BJ (cell line): ENCODE measurements around the gene DNAJC18. TPM values are rescaled to one million over a fixed set of nuclear protein-coding genes. Genes with fewer than 3 reads are reported as not detected.

Source experiments
- CTCF ChIA-PET: fragments of 350-600 bp; formaldehyde crosslinking; extraction: SDS; loops from one replicate; lab custom pipeline; 2021; ENCODE audit warnings: antibody characterized with exemption, inconsistent platforms; lab: Yijun Ruan, JAX
- POLR2A ChIA-PET: fragments of 300-600 bp; sonication (Branson Sonifier 250); formaldehyde crosslinking; extraction: SDS; loops from one replicate; lab custom pipeline; 2021; ENCODE audit warnings: antibody characterized with exemption; lab: Charles Lee
- DNase-seq: peaks from one replicate; pipeline ENCODE4 v3.0.0-alpha.2; 2011; ENCODE audit warnings: low read depth
- H3K27me3 ChIP-seq: 2 replicates; pipeline ENCODE4 v1.6.0; 2011; ENCODE audit warnings: low read length; ENCODE audit not compliant: control insufficient read depth, insufficient read depth
- H3K36me3 ChIP-seq: 2 replicates; pipeline ENCODE4 v1.5.1; 2011; ENCODE audit warnings: low read length; ENCODE audit not compliant: control insufficient read depth, insufficient read depth
- H3K4me3 ChIP-seq: 2 replicates; pipeline ENCODE4 v1.5.1; 2011; ENCODE audit warnings: low read depth, mild to moderate bottlenecking, control low read depth, low read length
- polyA plus RNA-seq: library from polyadenylated mRNA; depleted of rRNA; stranded (reverse); fragments of >200 nt; gene quantifications from 2 replicates; pipeline ENCODE4 v1.2.3, GENCODE V29; 2011
- TF ChIP-seq, protein P1 (sequence below): IDR thresholded peaks from 2 replicates; pipeline ENCODE4 v1.5.1; 2011; ENCODE audit warnings: low read depth, mild to moderate bottlenecking, control low read depth, inconsistent platforms, low read length, moderate library complexity; ENCODE audit not compliant: insufficient read depth

DNAJC18 gene
- polyA plus RNA-seq, 1 experiment, result 5.2 TPM

DNA sequence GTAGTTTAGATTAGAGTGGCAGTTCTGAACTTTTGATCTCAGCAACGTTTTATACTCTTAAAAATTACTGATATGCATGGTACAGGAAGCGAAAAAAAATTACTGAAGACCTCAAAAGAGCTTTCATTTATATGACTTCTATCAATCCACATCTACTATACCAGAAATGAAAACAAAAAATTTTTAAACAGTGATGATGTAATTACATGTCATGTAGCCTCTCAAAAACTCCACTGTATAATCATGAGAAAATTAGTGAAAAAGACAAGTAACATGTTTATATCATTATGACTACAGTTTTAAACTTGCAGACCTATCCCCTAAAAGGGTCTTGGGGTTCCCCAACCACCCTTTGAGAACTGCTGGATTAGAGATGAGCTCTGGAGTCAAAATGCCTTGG lies 9.3 kb downstream of the DNAJC18 start:
- TF ChIP-seq, protein P1, sequence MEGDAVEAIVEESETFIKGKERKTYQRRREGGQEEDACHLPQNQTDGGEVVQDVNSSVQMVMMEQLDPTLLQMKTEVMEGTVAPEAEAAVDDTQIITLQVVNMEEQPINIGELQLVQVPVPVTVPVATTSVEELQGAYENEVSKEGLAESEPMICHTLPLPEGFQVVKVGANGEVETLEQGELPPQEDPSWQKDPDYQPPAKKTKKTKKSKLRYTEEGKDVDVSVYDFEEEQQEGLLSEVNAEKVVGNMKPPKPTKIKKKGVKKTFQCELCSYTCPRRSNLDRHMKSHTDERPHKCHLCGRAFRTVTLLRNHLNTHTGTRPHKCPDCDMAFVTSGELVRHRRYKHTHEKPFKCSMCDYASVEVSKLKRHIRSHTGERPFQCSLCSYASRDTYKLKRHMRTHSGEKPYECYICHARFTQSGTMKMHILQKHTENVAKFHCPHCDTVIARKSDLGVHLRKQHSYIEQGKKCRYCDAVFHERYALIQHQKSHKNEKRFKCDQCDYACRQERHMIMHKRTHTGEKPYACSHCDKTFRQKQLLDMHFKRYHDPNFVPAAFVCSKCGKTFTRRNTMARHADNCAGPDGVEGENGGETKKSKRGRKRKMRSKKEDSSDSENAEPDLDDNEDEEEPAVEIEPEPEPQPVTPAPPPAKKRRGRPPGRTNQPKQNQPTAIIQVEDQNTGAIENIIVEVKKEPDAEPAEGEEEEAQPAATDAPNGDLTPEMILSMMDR, result no peak
- Histone ChIP-seq H3K27me3 (no peaks in the 10 kb centered on the region), H3K36me3 (no peaks in the 10 kb centered on the region), H3K4me3 (no peak overlapping the region)
- POLR2A ChIA-PET, result no interaction called here
- CTCF ChIA-PET, result interaction anchor here (0.6 to 1.1 kb wide), 3 partner anchors 10 to 17 kb away, joined by 3 read pairs; no protein-coding TSS in a partner anchor
- DNase-seq, result no peak

DNA sequence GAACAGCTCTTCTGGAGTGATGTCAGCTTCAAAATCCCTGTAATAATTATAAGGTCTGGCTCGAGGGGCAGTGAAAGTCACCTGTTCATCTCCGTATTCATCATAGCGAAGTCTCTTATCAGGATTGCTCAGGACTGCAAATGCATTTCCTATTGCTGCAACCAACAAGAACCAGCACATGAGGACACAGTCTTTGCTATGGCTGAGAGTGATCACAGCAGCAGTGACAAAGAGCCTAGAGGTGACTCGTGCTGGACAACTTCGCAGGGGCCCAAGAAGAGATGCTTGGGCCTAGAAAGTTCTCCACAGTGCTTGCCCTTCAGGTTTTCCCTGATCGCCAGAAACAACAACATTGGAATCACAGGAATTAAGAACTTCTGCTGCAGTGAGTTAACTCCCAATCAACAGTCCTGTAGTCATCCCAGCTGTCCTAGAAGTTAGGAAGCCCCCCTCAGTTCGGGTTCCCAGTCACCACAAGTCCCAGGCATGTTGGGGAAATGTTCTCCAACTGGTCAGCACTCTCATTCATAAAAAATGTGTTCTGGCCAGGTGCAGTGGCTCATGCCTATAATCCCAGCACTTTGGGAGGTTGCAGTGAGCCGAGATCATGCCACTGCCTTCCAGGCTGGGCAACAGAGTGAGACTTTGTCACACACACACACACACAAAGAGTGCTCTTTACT lies 13.0 kb downstream of the DNAJC18 start:
- Histone ChIP-seq H3K4me3 (no peak overlapping the region), H3K36me3 (0 out of 2 replicates have a peak, but pooled peaks cover 2% of the 10 kb centered on the region), H3K27me3 (no peaks in the 10 kb centered on the region)
- POLR2A ChIA-PET, result no interaction called here
- CTCF ChIA-PET, result interaction anchor here (0.8 to 3.3 kb wide), 4 partner anchors 19 to 340 kb away, joined by 3 to 40 read pairs (median 4); no protein-coding TSS in a partner anchor
- TF ChIP-seq, protein P1, result no peak
- DNase-seq, result no peak

DNA sequence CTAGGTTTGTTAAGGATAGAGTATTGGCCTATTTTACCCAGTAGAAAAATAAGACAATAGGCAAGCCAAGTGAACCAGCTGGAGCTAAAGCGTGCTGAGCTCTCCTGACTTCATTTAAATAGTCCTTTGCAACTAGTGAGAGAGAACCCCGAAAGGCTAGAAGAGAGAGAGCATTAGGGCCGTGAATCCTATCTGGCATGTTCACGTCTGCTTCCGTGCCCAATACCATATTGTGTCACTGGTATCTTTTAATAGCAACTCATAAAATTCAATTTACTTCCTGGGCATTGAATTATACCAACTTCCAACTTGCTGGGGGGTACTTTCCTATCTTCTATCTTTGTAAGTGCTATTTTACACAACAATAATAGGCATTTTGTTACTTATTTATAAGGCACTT lies 13.8 kb downstream of the DNAJC18 start:
- no peak for DNase-seq
- TF ChIP-seq, protein P1, result no peak
- Histone ChIP-seq H3K27me3 (no peaks in the 10 kb centered on the region), H3K36me3 (0 out of 2 replicates have a peak, but pooled peaks cover 2% of the 10 kb centered on the region), H3K4me3 (no peak overlapping the region)
- CTCF ChIA-PET, result interaction anchor here (0.8 to 3.3 kb wide), 5 partner anchors 20 to 340 kb away, joined by 3 to 40 read pairs (median 4); no protein-coding TSS in a partner anchor
- POLR2A ChIA-PET, result no interaction called here

DNA sequence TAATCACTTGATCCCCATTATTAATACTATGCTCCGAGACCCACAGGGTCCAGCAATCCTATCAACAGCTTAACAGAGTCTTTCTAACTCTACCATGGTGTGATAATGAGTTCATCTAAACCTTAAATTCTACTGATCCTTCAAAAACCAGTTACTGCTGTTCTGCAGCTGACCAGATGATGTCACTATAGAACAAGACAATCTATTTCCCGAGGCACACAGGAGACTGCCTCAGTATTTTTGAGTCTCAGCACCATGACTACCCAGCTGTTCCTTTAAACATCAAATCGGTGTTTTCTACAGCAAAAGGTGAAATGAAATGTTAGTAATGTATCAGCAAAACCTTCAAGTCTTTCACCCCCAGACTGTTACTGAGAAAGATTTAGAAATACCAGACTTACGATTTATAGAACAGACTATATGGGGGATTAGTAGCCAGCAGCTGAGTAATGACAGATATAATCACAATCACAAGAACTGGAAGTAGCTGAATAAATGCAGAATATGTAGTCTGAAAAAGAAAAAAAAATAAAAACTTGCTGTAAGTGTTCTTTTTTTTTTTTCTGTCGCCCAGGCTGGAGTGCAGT lies 16.9 kb downstream of the DNAJC18 start:
- TF ChIP-seq, protein P1, result peak; percentile 84
- ChIA-PET POLR2A (no interaction called here), CTCF (interaction anchor here (0.8 to 6.5 kb wide), 27 partner anchors 9 to 344 kb away, joined by 3 to 232 read pairs (median 4); partner anchors contain the start of genes DNAJC18, SPATA24 and STING1)
- Histone ChIP-seq H3K4me3 (no peak overlapping the region), H3K27me3 (no peaks in the 10 kb centered on the region), H3K36me3 (peaks cover 5% of the 10 kb centered on the region)
- no peak for DNase-seq
